Osteocyte (in vitro differentiated cells): Measurements from ENCODE around the gene AADACL4. TPM values are rescaled to one million over a fixed set of nuclear protein-coding genes. Genes with fewer than 3 reads are reported as not detected.

ENCODE experiments used
- DNase-seq: peaks from one replicate; pipeline ENCODE4 v3.0.0; 2021; ENCODE audit warnings: mixed read lengths; ENCODE audit not compliant: unreplicated experiment; ENCODE audit errors: extremely low spot score
- H3K27ac Mint-ChIP-seq: one replicate; pipeline ENCODE4 v1.8.0; 2021; ENCODE audit warnings: mild to moderate bottlenecking, mixed read lengths; ENCODE audit not compliant: unreplicated experiment
- H3K27me3 Mint-ChIP-seq: one replicate; pipeline ENCODE4 v1.8.0; 2021; ENCODE audit warnings: mixed read lengths; ENCODE audit not compliant: unreplicated experiment
- H3K36me3 Mint-ChIP-seq: one replicate; pipeline ENCODE4 v1.8.0; 2021; ENCODE audit warnings: mixed read lengths; ENCODE audit not compliant: unreplicated experiment
- H3K4me1 Mint-ChIP-seq: one replicate; pipeline ENCODE4 v1.8.0; 2021; ENCODE audit warnings: mixed read lengths; ENCODE audit not compliant: unreplicated experiment
- H3K4me3 Mint-ChIP-seq: one replicate; pipeline ENCODE4 v1.8.0; 2021; ENCODE audit warnings: mild to moderate bottlenecking, moderate library complexity, mixed read lengths; ENCODE audit not compliant: unreplicated experiment
- H3K9me3 Mint-ChIP-seq: one replicate; pipeline ENCODE4 v1.8.0; 2021; ENCODE audit warnings: mixed read lengths; ENCODE audit not compliant: unreplicated experiment
- total RNA-seq: library from RNA; stranded (reverse); gene quantifications from 2 replicates; pipeline ENCODE4 v1.2.1, GENCODE V29; 2021
- TF ChIP-seq, protein P1 (sequence below): fragments of 200-600 bp; sonication (generic); IDR thresholded peaks from 2 replicates; pipeline ENCODE4 v1.5.0; 2021; ENCODE audit warnings: antibody characterized with exemption, mild to moderate bottlenecking, moderate library complexity

Gene AADACL4
- total RNA-seq, 1 donor from 2014 or later, result not detected

GRCh38 chr1:12658531-12659453 lies 14.9 kb downstream of the AADACL4 start:
- Mint-ChIP-seq H3K4me3 (no peak overlapping the region), H3K27ac (no peak overlapping the region), H3K4me1 (peaks cover 4% of the 10 kb centered on the region), H3K9me3 (peaks cover 3% of the 10 kb centered on the region), H3K27me3 (no peaks in the 10 kb centered on the region), H3K36me3 (no peaks in the 10 kb centered on the region)
- TF ChIP-seq, protein P1, sequence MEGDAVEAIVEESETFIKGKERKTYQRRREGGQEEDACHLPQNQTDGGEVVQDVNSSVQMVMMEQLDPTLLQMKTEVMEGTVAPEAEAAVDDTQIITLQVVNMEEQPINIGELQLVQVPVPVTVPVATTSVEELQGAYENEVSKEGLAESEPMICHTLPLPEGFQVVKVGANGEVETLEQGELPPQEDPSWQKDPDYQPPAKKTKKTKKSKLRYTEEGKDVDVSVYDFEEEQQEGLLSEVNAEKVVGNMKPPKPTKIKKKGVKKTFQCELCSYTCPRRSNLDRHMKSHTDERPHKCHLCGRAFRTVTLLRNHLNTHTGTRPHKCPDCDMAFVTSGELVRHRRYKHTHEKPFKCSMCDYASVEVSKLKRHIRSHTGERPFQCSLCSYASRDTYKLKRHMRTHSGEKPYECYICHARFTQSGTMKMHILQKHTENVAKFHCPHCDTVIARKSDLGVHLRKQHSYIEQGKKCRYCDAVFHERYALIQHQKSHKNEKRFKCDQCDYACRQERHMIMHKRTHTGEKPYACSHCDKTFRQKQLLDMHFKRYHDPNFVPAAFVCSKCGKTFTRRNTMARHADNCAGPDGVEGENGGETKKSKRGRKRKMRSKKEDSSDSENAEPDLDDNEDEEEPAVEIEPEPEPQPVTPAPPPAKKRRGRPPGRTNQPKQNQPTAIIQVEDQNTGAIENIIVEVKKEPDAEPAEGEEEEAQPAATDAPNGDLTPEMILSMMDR, result peak; percentile 96
- peak; percentile 90 for DNase-seq

GRCh38 chr1:12661606-12662219 lies 17.8 kb downstream of the AADACL4 start:
- H3K4me3 Mint-ChIP-seq, result no peak overlapping the region
- peaks cover 8% of the 10 kb centered on the region for H3K4me1 Mint-ChIP-seq
- TF ChIP-seq, protein P1, result no peak
- H3K36me3 Mint-ChIP-seq, result no peaks in the 10 kb centered on the region
- no peak overlapping the region for H3K27ac Mint-ChIP-seq
- peaks cover 3% of the 10 kb centered on the region for H3K9me3 Mint-ChIP-seq
- no peak for DNase-seq
- no peaks in the 10 kb centered on the region for H3K27me3 Mint-ChIP-seq

DNA sequence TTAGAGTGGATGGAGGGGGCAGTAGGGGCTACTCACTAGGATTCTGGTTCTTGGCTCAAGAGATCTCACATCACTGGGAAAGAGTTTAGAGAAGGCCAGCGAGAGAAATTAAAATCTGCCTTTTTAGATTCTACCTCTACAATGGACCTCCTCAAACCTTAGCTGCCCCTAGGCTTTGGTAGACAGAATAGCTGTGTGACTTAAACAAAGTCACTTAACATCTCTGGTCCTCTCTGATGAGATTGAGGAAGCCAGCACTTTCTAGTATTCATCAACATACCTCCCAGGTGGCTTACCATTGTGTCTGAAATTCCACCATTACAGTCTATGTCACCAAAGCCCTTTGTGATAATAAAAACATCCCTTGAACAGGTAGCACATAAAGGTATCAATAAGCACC lies 18.7 kb downstream of the AADACL4 start:
- Mint-ChIP-seq H3K27ac (no peak overlapping the region), H3K9me3 (peaks cover 3% of the 10 kb centered on the region), H3K27me3 (no peaks in the 10 kb centered on the region), H3K4me1 (peaks cover 8% of the 10 kb centered on the region), H3K36me3 (no peaks in the 10 kb centered on the region), H3K4me3 (no peak overlapping the region)
- TF ChIP-seq, protein P1, result no peak
- DNase-seq, result no peak

GRCh38 chr1:12665511-12665910 lies 21.6 kb downstream of the AADACL4 start:
- no peak overlapping the region for H3K4me3 Mint-ChIP-seq
- H3K4me1 Mint-ChIP-seq, result peaks cover 4% of the 10 kb centered on the region
- H3K27me3 Mint-ChIP-seq, result peaks cover under 1% of the 10 kb centered on the region
- no peak for DNase-seq
- peaks cover 6% of the 10 kb centered on the region for H3K9me3 Mint-ChIP-seq
- TF ChIP-seq, protein P1, result no peak
- no peaks in the 10 kb centered on the region for H3K36me3 Mint-ChIP-seq
- H3K27ac Mint-ChIP-seq, result no peak overlapping the region

- TF ChIP-seq, protein P1, result no peak
- Mint-ChIP-seq H3K27ac (no peak overlapping the region), H3K36me3 (no peaks in the 10 kb centered on the region), H3K4me3 (no peak overlapping the region), H3K4me1 (peaks cover 4% of the 10 kb centered on the region), H3K9me3 (peaks cover 6% of the 10 kb centered on the region), H3K27me3 (peaks cover 6% of the 10 kb centered on the region)
- no peak for DNase-seq
Observed at GRCh38 chr1:12666141-12666735, 22.4 kb downstream of the AADACL4 start.
